Measurements from ENCODE around the gene PREB.
A peak's percentile ranks its signal among the peaks of the same experiment; 100 is the strongest.

Gene PREB

DNA sequence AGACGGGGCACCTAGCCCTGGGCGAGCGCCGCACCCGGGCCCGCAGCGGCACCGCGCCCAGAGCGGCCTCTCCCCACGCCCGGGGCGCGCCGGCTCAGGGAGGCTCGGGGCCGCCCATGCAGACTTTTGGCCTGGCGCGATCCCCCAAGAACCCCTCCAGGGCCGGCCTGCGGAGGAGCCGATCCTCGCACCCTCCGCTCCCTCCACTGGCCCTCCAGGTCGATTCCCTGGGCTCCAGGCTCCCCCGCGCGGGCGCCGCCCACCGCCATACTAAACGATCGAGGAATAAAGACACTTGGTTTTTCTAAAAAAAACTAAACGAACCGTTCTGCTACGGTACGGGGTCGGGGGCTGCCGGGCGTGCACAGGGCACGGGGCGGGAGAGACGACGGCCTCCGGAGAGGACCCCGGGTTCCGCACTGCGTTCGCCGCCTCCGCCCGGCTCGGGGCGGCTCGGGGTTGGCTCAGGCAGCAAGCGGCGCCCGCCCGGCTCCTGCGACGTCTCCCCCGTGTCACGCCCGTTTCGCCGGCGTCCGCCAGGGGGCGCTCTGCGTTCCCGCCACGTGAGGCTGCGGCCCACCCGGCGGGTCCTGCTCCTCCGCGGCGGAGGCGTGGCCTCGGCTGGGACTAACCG, 48.2 kb downstream of the PREB start:
- peak overlapping the region; percentile 38 for H3K4me3 ChIP-seq (ENCODE audit: low read length)
- H3K4me1 ChIP-seq (ENCODE audit: control insufficient read depth, low read depth, low read length) = peaks cover 2% of the 10 kb centered on the region
- no peak overlapping the region for H4K5ac ChIP-seq (ENCODE audit: low read length)
- WGBS (ENCODE audit: extremely low coverage, insufficient coverage, low lambda C conversion rate) = no CpG with 5 or more reads among the region's 81 CpGs
- H2AK5ac ChIP-seq (ENCODE audit: low read length) = no peak overlapping the region
- H3K4me2 ChIP-seq (ENCODE audit: low read length) = peak overlapping the region; percentile 87
- H2BK15ac ChIP-seq (replicated peaks; ENCODE audit: low read depth) = no peak overlapping the region
- DNase-seq = peak; percentile 94
- H3K4ac ChIP-seq (ENCODE audit: low read depth, low read length) = no peak overlapping the region
- H3K36me3 ChIP-seq (ENCODE audit: control insufficient read depth, insufficient read depth, low read length) = no peaks in the 10 kb centered on the region
- no peaks in the 10 kb centered on the region for H3K79me1 ChIP-seq (ENCODE audit: low read length)
- H3K27me3 ChIP-seq (ENCODE audit: insufficient read depth, low read length, poor library complexity) = no peaks in the 10 kb centered on the region
- peak overlapping the region; percentile 92 for H3K9ac ChIP-seq (ENCODE audit: low read length)
- peak overlapping the region; percentile 35 for H3K18ac ChIP-seq (ENCODE audit: low read length)
- no peak overlapping the region for H3K27ac ChIP-seq (ENCODE audit: low read depth, low read length)
- peak overlapping the region; percentile 77 for H3K56ac ChIP-seq (ENCODE audit: low read length)
- no peaks in the 10 kb centered on the region for H3K79me2 ChIP-seq (ENCODE audit: control insufficient read depth, insufficient read depth, low read length)
- H2BK5ac ChIP-seq (ENCODE audit: low read length) = no peak overlapping the region
- H4K8ac ChIP-seq (ENCODE audit: low read depth, low read length) = peak overlapping the region; percentile 59
- peak overlapping the region; percentile 1 for H3K23ac ChIP-seq (ENCODE audit: low read length)
- H2BK120ac ChIP-seq (ENCODE audit: low read depth, low read length) = no peak overlapping the region

DNA sequence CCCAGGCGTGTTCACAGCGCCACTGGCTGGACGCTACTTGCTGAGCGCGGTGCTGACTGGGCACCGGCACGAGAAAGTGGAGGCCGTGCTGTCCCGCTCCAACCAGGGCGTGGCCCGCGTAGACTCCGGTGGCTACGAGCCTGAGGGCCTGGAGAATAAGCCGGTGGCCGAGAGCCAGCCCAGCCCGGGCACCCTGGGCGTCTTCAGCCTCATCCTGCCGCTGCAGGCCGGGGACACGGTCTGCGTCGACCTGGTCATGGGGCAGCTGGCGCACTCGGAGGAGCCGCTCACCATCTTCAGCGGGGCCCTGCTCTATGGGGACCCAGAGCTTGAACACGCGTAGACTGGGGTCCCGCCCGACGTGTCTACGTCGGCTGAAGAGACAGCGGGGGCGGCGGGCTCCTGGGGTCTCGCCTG, 48.8 kb downstream of the PREB start:
- H3K4ac ChIP-seq (ENCODE audit: low read depth, low read length) = no peak overlapping the region
- H3K23ac ChIP-seq (ENCODE audit: low read length) = peak overlapping the region; percentile 1
- no peaks in the 10 kb centered on the region for H3K27me3 ChIP-seq (ENCODE audit: insufficient read depth, low read length, poor library complexity)
- H3K18ac ChIP-seq (ENCODE audit: low read length) = peak overlapping the region; percentile 35
- H2BK15ac ChIP-seq (replicated peaks; ENCODE audit: low read depth) = no peak overlapping the region
- H3K4me3 ChIP-seq (ENCODE audit: low read length) = peak overlapping the region; percentile 38
- H4K8ac ChIP-seq (ENCODE audit: low read depth, low read length) = peak overlapping the region; percentile 59
- H2BK5ac ChIP-seq (ENCODE audit: low read length) = no peak overlapping the region
- peak overlapping the region; percentile 92 for H3K9ac ChIP-seq (ENCODE audit: low read length)
- H3K4me1 ChIP-seq (ENCODE audit: control insufficient read depth, low read depth, low read length) = peaks cover 2% of the 10 kb centered on the region
- H3K36me3 ChIP-seq (ENCODE audit: control insufficient read depth, insufficient read depth, low read length) = no peaks in the 10 kb centered on the region
- DNase-seq = peak; percentile 64
- peak overlapping the region; percentile 77 for H3K56ac ChIP-seq (ENCODE audit: low read length)
- H2AK5ac ChIP-seq (ENCODE audit: low read length) = no peak overlapping the region
- no peak overlapping the region for H4K5ac ChIP-seq (ENCODE audit: low read length)
- H3K79me1 ChIP-seq (ENCODE audit: low read length) = no peaks in the 10 kb centered on the region
- WGBS (ENCODE audit: extremely low coverage, insufficient coverage, low lambda C conversion rate) = no CpG with 5 or more reads among the region's 38 CpGs
- no peaks in the 10 kb centered on the region for H3K79me2 ChIP-seq (ENCODE audit: control insufficient read depth, insufficient read depth, low read length)
- peak overlapping the region; percentile 87 for H3K4me2 ChIP-seq (ENCODE audit: low read length)
- no peak overlapping the region for H2BK120ac ChIP-seq (ENCODE audit: low read depth, low read length)
- no peak overlapping the region for H3K27ac ChIP-seq (ENCODE audit: low read depth, low read length)

DNA sequence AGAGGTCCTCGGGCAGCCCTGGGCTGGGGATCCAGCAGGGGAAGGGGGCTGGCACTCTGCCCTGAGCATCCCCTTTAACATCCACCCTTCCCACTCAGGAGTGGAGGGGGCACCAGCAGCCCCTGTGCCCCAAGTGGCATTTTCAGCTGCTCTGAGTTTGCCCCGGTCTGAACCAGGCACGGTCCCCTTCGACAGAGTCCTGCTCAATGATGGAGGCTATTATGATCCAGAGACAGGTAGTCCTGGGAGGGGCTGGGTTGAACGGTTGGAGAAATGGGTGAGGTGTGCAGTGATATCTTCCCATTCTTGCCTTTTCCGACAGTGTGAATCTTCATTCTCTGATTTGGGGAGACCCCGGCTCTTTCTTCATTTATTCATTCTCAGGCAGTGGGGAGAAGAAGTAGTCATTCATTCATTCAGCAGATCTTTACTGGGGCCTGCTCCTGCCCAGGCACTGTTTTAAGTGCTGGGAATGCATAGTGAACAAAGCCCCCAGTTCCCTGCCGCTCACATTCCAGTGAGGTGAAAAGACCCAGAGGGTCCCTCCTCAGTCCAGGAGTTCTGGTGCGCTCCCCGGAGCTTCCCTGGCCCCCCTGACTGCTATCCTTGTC, 49.3 kb downstream of the PREB start:
- H2BK5ac ChIP-seq (ENCODE audit: low read length) = no peak overlapping the region
- no peak overlapping the region for H3K4me3 ChIP-seq (ENCODE audit: low read length)
- H3K23ac ChIP-seq (ENCODE audit: low read length) = no peak overlapping the region
- H3K4me2 ChIP-seq (ENCODE audit: low read length) = peak overlapping the region; percentile 87
- H3K27ac ChIP-seq (ENCODE audit: low read depth, low read length) = no peak overlapping the region
- no peaks in the 10 kb centered on the region for H3K36me3 ChIP-seq (ENCODE audit: control insufficient read depth, insufficient read depth, low read length)
- DNase-seq = no peak
- no peak overlapping the region for H2AK5ac ChIP-seq (ENCODE audit: low read length)
- H3K18ac ChIP-seq (ENCODE audit: low read length) = no peak overlapping the region
- peaks cover 2% of the 10 kb centered on the region for H3K4me1 ChIP-seq (ENCODE audit: control insufficient read depth, low read depth, low read length)
- H3K27me3 ChIP-seq (ENCODE audit: insufficient read depth, low read length, poor library complexity) = no peaks in the 10 kb centered on the region
- WGBS (ENCODE audit: extremely low coverage, insufficient coverage, low lambda C conversion rate) = no CpG with 5 or more reads among the region's 10 CpGs
- H3K4ac ChIP-seq (ENCODE audit: low read depth, low read length) = no peak overlapping the region
- no peaks in the 10 kb centered on the region for H3K79me1 ChIP-seq (ENCODE audit: low read length)
- no peaks in the 10 kb centered on the region for H3K79me2 ChIP-seq (ENCODE audit: control insufficient read depth, insufficient read depth, low read length)
- H4K5ac ChIP-seq (ENCODE audit: low read length) = no peak overlapping the region
- H2BK120ac ChIP-seq (ENCODE audit: low read depth, low read length) = no peak overlapping the region
- no peak overlapping the region for H4K8ac ChIP-seq (ENCODE audit: low read depth, low read length)
- peak overlapping the region; percentile 77 for H3K56ac ChIP-seq (ENCODE audit: low read length)
- peak overlapping the region; percentile 92 for H3K9ac ChIP-seq (ENCODE audit: low read length)
- no peak overlapping the region for H2BK15ac ChIP-seq (replicated peaks; ENCODE audit: low read depth)

DNA sequence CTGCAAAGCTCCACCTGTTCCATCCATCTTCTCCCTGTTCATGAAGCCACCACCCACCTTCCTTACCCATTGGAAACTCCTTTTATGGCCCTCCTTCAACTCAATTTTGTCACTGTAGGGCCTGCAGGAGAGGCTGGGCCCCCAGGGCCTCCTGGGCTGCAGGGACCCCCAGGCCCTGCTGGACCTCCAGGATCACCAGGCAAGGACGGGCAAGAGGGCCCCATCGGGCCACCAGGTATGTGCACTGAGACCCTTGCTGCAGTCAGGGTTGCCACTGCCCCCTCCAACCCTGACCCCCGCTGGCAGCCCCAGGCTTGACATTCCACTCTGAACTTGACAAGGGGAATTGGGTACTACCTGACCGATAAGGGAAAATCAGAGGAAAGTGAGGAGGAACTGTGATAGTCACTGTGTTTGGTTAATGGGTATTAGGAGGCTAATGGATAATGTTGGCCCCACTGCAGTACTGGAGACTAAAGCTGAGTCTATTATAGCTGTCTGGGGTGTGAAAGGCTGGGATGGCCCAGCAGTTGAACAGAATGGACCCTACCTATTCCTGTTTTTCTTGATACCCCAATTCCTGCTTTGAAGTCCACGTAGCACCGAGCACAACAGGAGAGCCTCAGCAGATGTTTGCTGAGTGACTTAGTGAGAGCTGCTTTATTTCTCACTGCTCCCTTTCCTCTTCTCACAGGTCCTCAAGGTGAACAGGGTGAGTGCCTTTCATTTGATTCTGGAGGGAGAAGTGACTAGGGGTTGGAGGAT, 50.0 kb downstream of the PREB start:
- Histone ChIP-seq H4K8ac (ENCODE audit: low read depth, low read length) (no peak overlapping the region), H3K36me3 (ENCODE audit: control insufficient read depth, insufficient read depth, low read length) (no peaks in the 10 kb centered on the region), H3K23ac (ENCODE audit: low read length) (no peak overlapping the region), H3K79me2 (ENCODE audit: control insufficient read depth, insufficient read depth, low read length) (no peaks in the 10 kb centered on the region), H3K4me3 (ENCODE audit: low read length) (no peak overlapping the region), H2BK120ac (ENCODE audit: low read depth, low read length) (no peak overlapping the region), H3K18ac (ENCODE audit: low read length) (no peak overlapping the region), H4K5ac (ENCODE audit: low read length) (no peak overlapping the region), H2BK5ac (ENCODE audit: low read length) (no peak overlapping the region), H3K4ac (ENCODE audit: low read depth, low read length) (no peak overlapping the region), H3K56ac (ENCODE audit: low read length) (peak overlapping the region; percentile 44), H3K9ac (ENCODE audit: low read length) (no peak overlapping the region), H2AK5ac (ENCODE audit: low read length) (no peak overlapping the region), H3K4me2 (ENCODE audit: low read length) (no peak overlapping the region), H3K27ac (ENCODE audit: low read depth, low read length) (no peak overlapping the region), H2BK15ac (replicated peaks; ENCODE audit: low read depth) (no peak overlapping the region), H3K4me1 (ENCODE audit: control insufficient read depth, low read depth, low read length) (peaks cover 2% of the 10 kb centered on the region), H3K79me1 (ENCODE audit: low read length) (no peaks in the 10 kb centered on the region), H3K27me3 (ENCODE audit: insufficient read depth, low read length, poor library complexity) (no peaks in the 10 kb centered on the region)
- no CpG with 5 or more reads among the region's 6 CpGs for WGBS (ENCODE audit: extremely low coverage, insufficient coverage, low lambda C conversion rate)
- DNase-seq = no peak

DNA sequence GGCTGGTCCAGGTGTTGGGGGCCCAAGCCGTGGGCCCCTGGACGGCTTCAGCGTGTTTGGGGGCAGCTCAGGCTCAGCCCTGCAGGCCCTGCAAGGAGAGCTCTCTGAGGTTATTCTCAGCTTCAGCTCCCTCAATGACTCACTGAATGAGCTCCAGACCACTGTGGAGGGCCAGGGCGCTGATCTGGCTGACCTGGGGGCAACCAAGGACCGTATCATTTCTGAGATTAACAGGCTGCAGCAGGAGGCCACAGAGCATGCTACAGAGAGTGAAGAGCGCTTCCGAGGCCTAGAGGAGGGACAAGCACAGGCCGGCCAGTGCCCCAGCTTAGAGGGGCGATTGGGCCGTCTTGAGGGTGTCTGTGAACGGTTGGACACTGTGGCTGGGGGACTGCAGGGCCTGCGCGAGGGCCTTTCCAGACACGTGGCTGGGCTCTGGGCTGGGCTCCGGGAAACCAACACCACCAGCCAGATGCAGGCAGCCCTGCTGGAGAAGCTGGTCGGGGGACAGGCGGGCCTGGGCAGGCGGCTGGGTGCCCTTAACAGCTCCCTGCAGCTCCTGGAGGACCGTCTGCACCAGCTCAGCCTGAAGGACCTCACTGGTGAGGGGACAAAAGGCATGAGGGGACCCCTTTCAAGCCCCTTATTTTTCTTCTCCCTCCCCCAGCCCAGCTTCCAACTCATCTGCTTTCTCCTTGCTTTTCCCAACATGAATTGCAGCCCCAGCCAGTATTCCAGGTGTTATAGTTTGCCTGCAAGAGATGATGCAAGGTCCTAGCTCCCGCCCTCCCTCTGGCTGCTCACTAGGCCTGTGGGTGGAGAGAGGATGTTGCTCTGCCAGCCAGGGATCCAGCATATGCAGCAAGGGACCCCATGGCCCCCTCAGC, 50.8 kb downstream of the PREB start:
- peak overlapping the region; percentile 44 for H3K56ac ChIP-seq (ENCODE audit: low read length)
- H2AK5ac ChIP-seq (ENCODE audit: low read length) = no peak overlapping the region
- H3K4me2 ChIP-seq (ENCODE audit: low read length) = no peak overlapping the region
- no peaks in the 10 kb centered on the region for H3K79me1 ChIP-seq (ENCODE audit: low read length)
- DNase-seq = peak; percentile 23
- H2BK120ac ChIP-seq (ENCODE audit: low read depth, low read length) = no peak overlapping the region
- no peak overlapping the region for H3K27ac ChIP-seq (ENCODE audit: low read depth, low read length)
- no peak overlapping the region for H3K4me3 ChIP-seq (ENCODE audit: low read length)
- no peak overlapping the region for H3K18ac ChIP-seq (ENCODE audit: low read length)
- H4K8ac ChIP-seq (ENCODE audit: low read depth, low read length) = no peak overlapping the region
- H3K36me3 ChIP-seq (ENCODE audit: control insufficient read depth, insufficient read depth, low read length) = no peaks in the 10 kb centered on the region
- H2BK5ac ChIP-seq (ENCODE audit: low read length) = no peak overlapping the region
- WGBS (ENCODE audit: extremely low coverage, insufficient coverage, low lambda C conversion rate) = no CpG with 5 or more reads among the region's 20 CpGs
- H3K27me3 ChIP-seq (ENCODE audit: insufficient read depth, low read length, poor library complexity) = no peaks in the 10 kb centered on the region
- H3K4me1 ChIP-seq (ENCODE audit: control insufficient read depth, low read depth, low read length) = peaks cover 2% of the 10 kb centered on the region
- H3K23ac ChIP-seq (ENCODE audit: low read length) = no peak overlapping the region
- H4K5ac ChIP-seq (ENCODE audit: low read length) = no peak overlapping the region
- no peak overlapping the region for H2BK15ac ChIP-seq (replicated peaks; ENCODE audit: low read depth)
- no peaks in the 10 kb centered on the region for H3K79me2 ChIP-seq (ENCODE audit: control insufficient read depth, insufficient read depth, low read length)
- no peak overlapping the region for H3K9ac ChIP-seq (ENCODE audit: low read length)
- no peak overlapping the region for H3K4ac ChIP-seq (ENCODE audit: low read depth, low read length)
